Activated naive CD4-positive, alpha-beta T cell treated with anti-CD3 and anti-CD28 coated beads, Interleukin-2, amount 50 U/mL, for 24 hours (primary cell): Measurements from ENCODE around the gene CEP44.
"Not testable (repeated sequence)": the region's sequence is repeated elsewhere in the genome, so short reads cannot be mapped to it uniquely, and the experiment has no call there.

Experiments
- H3K27ac Mint-ChIP-seq: one replicate; pipeline ENCODE4 v1.8.0; 2021; ENCODE audit warnings: mild to moderate bottlenecking, mixed read lengths
- H3K27me3 Mint-ChIP-seq: one replicate; pipeline ENCODE4 v1.8.0; 2021; ENCODE audit warnings: mixed read lengths
- H3K36me3 Mint-ChIP-seq: one replicate; pipeline ENCODE4 v1.8.0; 2021; ENCODE audit warnings: mixed read lengths
- H3K4me1 Mint-ChIP-seq: one replicate; pipeline ENCODE4 v1.8.0; 2021; ENCODE audit warnings: mixed read lengths
- H3K4me3 Mint-ChIP-seq: one replicate; pipeline ENCODE4 v1.8.0; 2021; ENCODE audit warnings: mild to moderate bottlenecking, mixed read lengths
- H3K9me3 Mint-ChIP-seq: one replicate; pipeline ENCODE4 v1.8.0; 2021; ENCODE audit warnings: mixed read lengths

CEP44 gene, protein sequence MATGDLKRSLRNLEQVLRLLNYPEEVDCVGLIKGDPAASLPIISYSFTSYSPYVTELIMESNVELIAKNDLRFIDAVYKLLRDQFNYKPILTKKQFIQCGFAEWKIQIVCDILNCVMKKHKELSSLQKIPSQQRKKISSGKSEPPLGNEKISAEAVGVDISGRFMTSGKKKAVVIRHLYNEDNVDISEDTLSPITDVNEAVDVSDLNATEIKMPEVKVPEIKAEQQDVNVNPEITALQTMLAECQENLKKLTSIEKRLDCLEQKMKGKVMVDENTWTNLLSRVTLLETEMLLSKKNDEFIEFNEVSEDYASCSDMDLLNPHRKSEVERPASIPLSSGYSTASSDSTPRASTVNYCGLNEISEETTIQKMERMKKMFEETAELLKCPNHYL

DNA sequence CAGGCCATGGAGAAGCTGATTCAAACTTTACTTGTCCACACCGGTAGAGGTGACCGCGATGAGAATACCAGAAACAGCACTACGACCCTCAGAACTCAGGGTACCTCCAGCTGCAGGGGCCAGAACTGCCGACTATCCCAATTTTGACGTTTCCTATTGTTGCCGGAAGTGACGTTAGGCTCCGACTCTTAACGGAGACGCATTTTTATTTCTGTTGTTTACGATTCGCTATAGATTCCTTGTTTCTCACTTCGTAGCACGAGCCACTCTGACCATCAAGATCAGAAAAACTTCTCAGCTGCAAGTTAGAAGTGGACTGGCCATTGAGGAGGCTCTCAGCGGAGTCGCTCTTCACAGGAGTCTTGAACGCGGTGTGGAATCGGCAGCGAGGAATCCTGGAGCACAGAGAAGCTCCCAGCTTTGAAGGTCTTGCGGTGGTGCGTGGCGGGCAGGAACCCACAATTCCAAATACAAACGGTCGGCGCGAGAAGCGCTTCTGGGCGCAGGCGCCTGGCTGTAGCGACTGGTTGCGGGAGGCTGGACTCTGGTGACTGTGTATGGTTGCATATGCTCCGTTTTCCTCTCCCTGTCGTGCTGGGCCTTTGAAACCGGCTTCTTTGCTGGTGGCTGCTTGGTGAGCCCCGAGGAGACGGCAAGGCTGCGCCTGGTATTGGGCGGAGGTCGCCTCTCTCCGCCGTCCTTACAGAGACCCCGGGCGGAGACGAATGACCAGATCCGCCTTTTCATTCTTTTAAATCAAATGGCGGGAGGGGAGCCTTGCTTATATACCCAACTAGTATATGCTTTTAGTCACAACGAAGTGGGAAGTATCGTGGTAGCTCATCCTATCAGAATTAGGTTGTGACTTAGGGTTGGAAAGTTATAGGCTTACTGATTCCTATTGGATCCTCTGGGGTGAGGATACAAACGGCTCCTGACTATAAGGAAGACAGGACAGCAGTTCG, at the start of gene CEP44, which contains the start of gene FBXO8:
CEP44 (plus strand) TSS at position 405 of the 965 bp plus-strand sequence. CDS start 15,211 bp downstream, outside the sequence.
FBXO8 (minus strand) TSS at position 161 of the 965 bp plus-strand sequence. CDS start 20,575 bp downstream, outside the sequence.
- Mint-ChIP-seq H3K27ac (peak within 1 kb of the TSS; percentile 100), H3K4me3 (peak within 1 kb of the TSS; percentile 90), H3K36me3 (peaks cover 17% of the 10 kb centered on the region), H3K4me1 (peaks cover 66% of the 10 kb centered on the region), H3K27me3 (no peaks in the 10 kb centered on the region), H3K9me3 (peaks cover 4% of the 10 kb centered on the region)

DNA sequence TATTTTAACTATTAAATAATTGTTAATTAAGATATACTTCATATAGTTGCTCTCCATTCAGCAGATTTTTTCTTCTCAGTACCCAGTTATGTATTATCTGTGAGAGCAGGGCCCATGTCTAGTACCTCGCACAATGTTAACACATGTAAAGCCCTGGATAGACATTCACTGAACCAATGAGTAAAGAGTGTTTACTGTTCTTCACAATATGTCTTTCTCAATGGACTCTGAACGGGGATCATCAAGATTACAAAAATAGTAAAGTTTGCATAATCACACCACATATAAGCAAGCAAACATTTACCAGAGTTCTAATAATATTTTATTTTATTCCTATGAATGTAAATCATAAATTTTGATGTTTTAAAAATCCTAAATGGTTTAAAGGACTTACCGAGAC, 47.4 kb upstream of the CEP44 start:
- no peaks in the 10 kb centered on the region for H3K9me3 Mint-ChIP-seq
- no peaks in the 10 kb centered on the region for H3K27me3 Mint-ChIP-seq
- peaks cover 8% of the 10 kb centered on the region for H3K36me3 Mint-ChIP-seq
- H3K4me1 Mint-ChIP-seq, result no peaks in the 10 kb centered on the region
- H3K27ac Mint-ChIP-seq, result no peak overlapping the region
- H3K4me3 Mint-ChIP-seq, result no peak overlapping the region

DNA sequence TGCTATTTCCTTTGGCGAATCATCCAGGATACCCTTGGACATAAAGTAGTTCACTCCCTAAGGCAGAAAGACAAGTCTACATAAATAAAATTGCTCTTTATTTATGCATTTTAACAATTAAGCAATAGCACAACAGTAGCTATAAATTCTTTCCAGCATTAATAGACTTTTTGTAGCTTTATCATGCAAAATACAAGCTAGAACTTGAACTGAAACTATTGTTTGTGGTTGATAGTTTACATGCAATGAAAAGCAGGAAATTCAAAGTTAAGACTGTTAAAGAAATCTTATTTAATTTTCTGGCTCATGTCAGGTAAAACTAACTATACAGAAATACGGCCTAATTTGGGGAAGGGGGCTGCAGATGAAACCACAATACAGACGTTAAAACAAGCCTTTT, 42.5 kb upstream of the CEP44 start:
- H3K27me3 Mint-ChIP-seq, result no peaks in the 10 kb centered on the region
- peaks cover 3% of the 10 kb centered on the region for H3K36me3 Mint-ChIP-seq
- H3K9me3 Mint-ChIP-seq, result no peaks in the 10 kb centered on the region
- no peak overlapping the region for H3K4me3 Mint-ChIP-seq
- no peak overlapping the region for H3K27ac Mint-ChIP-seq
- no peaks in the 10 kb centered on the region for H3K4me1 Mint-ChIP-seq

DNA sequence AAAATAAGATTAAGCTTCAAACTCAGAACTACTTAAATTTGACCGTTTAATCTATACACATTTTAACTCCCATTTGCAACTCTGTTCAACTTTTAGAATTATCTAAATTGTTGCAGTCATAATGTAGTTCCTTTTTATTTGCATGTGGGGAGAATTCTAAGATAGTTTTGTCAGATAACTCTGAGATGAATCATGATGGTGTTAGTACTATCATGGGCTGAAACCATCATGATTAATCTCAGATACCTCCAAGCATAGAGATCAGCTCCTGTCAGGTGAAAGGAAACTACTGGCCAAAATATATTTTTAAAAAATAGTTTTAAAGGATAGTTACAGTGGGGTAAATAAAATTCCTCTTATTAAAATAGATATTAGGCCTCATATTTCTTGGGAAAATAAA, 39.3 kb upstream of the CEP44 start:
- Mint-ChIP-seq H3K4me1 (no peaks in the 10 kb centered on the region), H3K4me3 (no peak overlapping the region), H3K9me3 (no peaks in the 10 kb centered on the region), H3K27ac (no peak overlapping the region), H3K27me3 (no peaks in the 10 kb centered on the region), H3K36me3 (no peaks in the 10 kb centered on the region)

DNA sequence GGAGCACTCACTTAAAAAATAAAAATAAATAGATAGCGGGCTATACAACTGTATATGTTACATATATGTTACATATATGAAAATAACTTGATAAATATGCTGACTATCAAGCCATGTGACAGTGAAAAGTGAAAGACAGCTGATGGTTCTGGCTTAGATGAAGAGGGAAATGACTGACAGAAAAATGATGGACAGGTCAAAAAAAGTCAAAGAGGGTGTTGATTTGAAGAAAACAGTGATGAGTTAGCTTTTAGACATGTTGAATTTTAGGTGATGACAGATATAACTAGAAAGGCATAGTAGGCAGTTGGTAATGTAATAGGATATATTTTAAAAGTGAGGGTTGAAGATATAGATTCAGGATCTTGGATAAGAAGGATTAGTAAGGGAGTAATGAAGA, 38.0 kb upstream of the CEP44 start:
- Mint-ChIP-seq H3K4me1 (no peaks in the 10 kb centered on the region), H3K9me3 (no peaks in the 10 kb centered on the region), H3K36me3 (no peaks in the 10 kb centered on the region), H3K4me3 (no peak overlapping the region), H3K27ac (peak overlapping the region; percentile 14), H3K27me3 (no peaks in the 10 kb centered on the region)

DNA sequence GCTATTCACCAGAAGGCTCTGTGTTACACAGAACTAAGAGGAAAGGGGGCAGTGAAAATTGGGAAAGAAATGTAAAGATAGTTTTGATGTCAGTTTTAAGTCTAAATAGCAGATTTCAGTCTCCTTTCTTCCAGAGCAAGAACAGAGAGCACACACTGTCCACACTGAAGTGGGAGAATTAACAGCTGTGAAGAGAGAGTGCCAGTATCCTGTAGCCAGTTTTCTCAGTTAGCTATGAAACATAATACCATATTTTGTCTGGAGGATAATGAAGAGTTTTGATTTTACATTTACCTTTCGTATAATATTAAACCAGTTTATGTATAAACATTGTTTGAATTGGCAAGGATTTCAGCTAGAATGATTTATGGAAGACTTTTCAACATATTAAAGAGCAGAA, 35.3 kb upstream of the CEP44 start:
- Mint-ChIP-seq H3K36me3 (no peaks in the 10 kb centered on the region), H3K27me3 (no peaks in the 10 kb centered on the region), H3K4me3 (no peak overlapping the region), H3K4me1 (peaks cover 4% of the 10 kb centered on the region), H3K9me3 (no peaks in the 10 kb centered on the region), H3K27ac (no peak overlapping the region)

DNA sequence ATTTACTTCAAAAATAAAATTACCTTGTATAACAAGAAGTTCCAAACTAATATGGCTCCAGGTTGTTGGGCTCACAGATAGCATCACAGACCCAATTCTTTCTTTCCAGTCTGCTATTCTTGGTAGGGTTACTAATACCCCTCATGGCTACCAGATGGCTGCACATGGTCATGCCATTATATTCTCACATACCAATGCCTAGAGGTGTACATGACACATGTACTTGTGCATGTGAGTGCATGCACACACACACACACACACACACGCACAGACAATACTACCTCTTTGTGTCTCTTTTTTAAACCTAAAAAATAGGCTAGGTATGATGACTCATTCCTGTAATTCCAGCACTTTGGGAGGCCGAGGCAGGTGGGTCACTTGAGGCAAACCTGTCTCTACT, 31.3 kb upstream of the CEP44 start:
- H3K4me3 Mint-ChIP-seq, result no peak overlapping the region
- no peaks in the 10 kb centered on the region for H3K27me3 Mint-ChIP-seq
- peaks cover 6% of the 10 kb centered on the region for H3K36me3 Mint-ChIP-seq
- peaks cover 16% of the 10 kb centered on the region for H3K4me1 Mint-ChIP-seq
- H3K27ac Mint-ChIP-seq, result no peak overlapping the region
- H3K9me3 Mint-ChIP-seq, result no peaks in the 10 kb centered on the region

DNA sequence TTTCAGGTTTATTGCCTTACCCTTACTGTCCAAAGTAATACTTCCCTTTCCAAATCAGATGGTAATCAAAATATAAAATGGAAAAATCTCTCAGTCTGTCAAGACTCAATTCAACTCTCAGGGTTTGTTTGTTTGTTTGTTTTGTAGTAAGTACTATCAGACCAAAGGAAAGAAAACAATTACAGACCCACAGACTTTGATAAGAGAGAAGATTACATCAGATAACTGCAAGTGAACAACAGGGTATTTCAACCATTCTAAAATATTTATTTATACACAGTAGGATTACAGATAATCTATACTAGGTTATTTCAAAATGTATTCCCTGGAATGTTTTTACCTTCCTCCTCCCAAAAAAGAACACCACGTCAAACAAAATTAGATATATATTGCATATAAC, 29.1 kb upstream of the CEP44 start:
- peaks cover 8% of the 10 kb centered on the region for H3K36me3 Mint-ChIP-seq
- H3K27me3 Mint-ChIP-seq, result no peaks in the 10 kb centered on the region
- no peak overlapping the region for H3K27ac Mint-ChIP-seq
- no peaks in the 10 kb centered on the region for H3K9me3 Mint-ChIP-seq
- H3K4me1 Mint-ChIP-seq, result peaks cover 16% of the 10 kb centered on the region
- no peak overlapping the region for H3K4me3 Mint-ChIP-seq

DNA sequence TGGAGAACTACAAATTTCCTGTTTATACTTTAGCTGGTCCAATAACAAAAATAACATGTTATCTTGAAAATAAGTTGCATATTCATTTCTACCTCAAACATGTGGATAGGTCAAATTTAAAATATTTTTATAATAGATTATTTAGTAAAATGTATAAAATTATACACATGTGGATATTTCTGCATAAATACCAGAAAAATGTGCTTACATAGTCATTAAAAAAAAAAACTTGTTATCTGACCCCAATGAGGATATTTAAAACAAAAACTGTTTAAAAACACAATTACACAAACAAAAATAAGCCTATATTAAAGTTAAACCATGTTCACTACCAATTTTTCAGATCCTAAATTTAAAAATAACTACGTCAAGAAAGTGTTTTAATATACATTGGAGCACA, 28.3 kb upstream of the CEP44 start:
- Mint-ChIP-seq H3K4me3 (no peak overlapping the region), H3K27ac (no peak overlapping the region), H3K9me3 (no peaks in the 10 kb centered on the region), H3K27me3 (no peaks in the 10 kb centered on the region), H3K36me3 (peaks cover 8% of the 10 kb centered on the region), H3K4me1 (peaks cover 16% of the 10 kb centered on the region)

DNA sequence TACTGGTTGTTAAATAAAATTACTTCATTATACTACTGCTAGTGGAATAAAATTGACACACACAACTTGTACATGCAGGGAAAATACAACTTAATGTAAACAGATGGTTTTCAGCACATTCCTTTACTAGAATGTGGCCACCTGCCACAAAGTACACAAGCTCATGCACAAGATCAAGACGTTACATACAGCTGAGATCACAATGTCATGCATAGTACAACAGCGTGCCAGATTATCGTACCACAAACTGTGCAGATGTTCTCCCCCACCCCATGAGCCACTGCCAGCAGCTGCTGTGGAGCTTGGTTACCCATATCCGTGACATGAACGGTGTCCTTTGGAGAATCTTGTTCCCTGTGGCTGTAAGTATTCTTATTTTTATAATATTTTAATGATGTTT, 27.9 kb upstream of the CEP44 start:
- H3K27ac Mint-ChIP-seq, result no peak overlapping the region
- no peaks in the 10 kb centered on the region for H3K27me3 Mint-ChIP-seq
- H3K4me3 Mint-ChIP-seq, result no peak overlapping the region
- peaks cover 8% of the 10 kb centered on the region for H3K36me3 Mint-ChIP-seq
- H3K4me1 Mint-ChIP-seq, result peaks cover 16% of the 10 kb centered on the region
- H3K9me3 Mint-ChIP-seq, result no peaks in the 10 kb centered on the region

DNA sequence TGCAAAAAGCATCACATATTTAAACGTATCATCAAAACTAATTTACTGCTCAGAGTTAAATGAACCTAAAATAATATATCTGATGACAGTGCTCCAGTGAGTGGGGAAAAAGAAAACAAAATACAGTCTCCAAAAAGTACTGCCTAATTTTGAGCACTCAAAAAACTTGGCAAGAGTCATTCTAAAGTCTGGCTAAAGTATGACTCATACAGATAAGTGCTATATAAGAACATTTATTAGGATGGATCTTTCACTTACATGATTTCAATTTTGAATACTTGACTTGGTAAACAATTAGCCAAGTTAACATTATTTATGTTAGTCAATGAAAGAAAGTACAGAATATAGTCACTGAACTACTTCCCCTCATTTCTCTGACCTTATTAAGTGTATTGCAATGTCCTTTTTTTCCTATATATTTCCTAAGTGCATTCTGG, 27.4 kb upstream of the CEP44 start:
- Mint-ChIP-seq H3K27me3 (no peaks in the 10 kb centered on the region), H3K4me3 (no peak overlapping the region), H3K27ac (no peak overlapping the region), H3K36me3 (peaks cover 8% of the 10 kb centered on the region), H3K4me1 (peaks cover 16% of the 10 kb centered on the region), H3K9me3 (no peaks in the 10 kb centered on the region)

DNA sequence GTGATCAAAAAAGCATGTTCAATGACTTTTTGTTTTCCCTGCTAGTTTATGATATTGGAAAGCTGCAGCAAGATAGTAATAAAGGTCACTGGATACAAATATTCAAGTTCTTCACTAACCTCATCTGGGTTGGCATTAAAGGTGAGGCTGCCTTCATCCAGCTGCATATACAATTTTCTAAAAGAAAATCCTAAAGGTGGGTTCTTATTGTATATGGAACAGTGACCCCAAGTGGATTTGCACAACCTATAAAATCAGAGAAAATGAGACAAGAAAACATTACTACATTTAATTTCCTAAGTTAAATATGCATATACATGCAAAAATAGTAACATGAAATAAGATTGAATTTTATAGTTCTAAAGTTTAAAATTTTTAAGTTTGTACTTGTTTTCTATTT, 24.1 kb upstream of the CEP44 start:
- H3K9me3 Mint-ChIP-seq, result no peaks in the 10 kb centered on the region
- peaks cover 8% of the 10 kb centered on the region for H3K36me3 Mint-ChIP-seq

DNA sequence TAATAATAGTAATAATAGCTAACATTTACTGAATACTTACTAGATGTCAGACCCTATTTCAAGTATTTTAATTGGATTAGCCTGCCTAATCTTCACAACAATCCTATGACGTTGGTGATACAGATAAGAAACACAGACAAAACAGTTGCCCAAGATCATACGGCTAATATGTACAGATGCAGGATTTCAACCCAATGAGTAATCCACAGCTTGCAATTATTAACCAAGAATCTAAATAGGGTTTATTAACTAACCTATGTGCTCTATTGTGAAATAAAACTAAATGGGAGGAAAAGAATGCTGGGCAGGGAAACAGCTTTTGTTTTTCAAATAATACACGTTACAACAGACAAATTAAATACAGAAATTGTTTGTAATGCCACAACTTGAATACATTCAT, 23.6 kb upstream of the CEP44 start:
- Mint-ChIP-seq H3K27ac (no peak overlapping the region), H3K4me3 (no peak overlapping the region), H3K27me3 (no peaks in the 10 kb centered on the region), H3K9me3 (no peaks in the 10 kb centered on the region), H3K4me1 (peaks cover 8% of the 10 kb centered on the region), H3K36me3 (peaks cover 8% of the 10 kb centered on the region)

More for the DNA sequence above, 24.1 kb upstream of the CEP44 start:
- no peaks in the 10 kb centered on the region for H3K27me3 Mint-ChIP-seq
- peaks cover 9% of the 10 kb centered on the region for H3K4me1 Mint-ChIP-seq
- H3K4me3 Mint-ChIP-seq, result no peak overlapping the region
- H3K27ac Mint-ChIP-seq, result no peak overlapping the region

DNA sequence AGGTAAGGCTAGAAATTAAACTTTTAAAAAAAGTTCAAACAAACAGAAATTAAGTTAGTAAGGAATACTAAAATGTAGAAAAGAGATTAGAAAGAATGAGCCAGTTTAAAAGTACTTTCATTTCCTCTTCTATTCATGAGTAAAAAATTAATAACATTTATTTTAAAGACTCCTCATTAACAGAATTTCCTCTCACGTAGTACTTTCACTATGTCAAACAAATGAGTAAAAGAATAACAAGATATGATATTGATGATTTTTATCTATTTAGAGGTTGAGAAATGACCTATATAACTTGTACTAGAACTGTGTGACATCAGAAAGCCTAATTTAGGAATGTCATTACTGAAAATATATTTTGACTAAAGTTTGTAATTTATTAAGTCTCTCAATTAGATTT, 22.3 kb upstream of the CEP44 start:
- not testable (repeated sequence) for H3K27me3 Mint-ChIP-seq, H3K4me1 Mint-ChIP-seq, H3K36me3 Mint-ChIP-seq, H3K4me3 Mint-ChIP-seq, H3K27ac Mint-ChIP-seq, H3K9me3 Mint-ChIP-seq

DNA sequence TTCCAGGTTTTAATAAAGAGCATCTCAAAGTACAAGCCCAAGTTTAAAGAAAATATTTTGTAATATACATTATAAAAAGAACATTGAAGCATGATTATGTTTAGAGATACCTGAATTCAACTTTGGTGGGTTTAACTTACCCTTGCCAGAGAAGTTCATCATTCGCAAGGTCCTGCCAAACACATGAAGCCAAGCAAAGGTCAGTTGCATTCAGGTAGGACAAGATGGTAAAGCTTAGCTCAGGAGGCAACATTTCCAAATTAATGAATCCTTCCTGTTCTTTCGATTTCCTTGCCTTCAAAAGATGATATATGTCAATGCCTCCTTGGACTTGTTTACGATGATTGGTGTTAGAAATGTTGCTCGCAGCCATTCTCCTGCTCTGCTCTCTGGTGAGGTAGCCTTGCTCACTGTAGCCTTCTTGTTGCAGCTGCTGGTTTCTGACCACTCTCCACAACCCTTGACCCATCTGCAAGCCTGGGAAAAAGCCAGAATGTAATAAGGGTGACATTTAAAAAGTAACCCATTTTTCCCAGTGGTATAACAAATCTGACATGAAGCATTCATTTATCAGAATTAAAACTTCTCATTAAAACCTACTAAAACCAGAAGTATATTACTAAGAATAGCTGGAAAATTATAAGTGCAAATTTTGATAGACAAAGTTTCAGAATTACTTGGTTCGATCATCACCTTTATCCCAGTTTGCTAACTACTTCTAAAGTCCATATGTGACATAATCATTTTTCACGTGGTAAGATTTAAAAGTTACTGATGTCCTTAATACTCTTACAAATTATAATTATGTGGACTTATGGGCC, 20.9 kb upstream of the CEP44 start:
- Mint-ChIP-seq H3K27me3 (no peaks in the 10 kb centered on the region), H3K4me1 (peaks cover 12% of the 10 kb centered on the region), H3K9me3 (no peaks in the 10 kb centered on the region), H3K27ac (no peak overlapping the region), H3K36me3 (peaks cover 4% of the 10 kb centered on the region), H3K4me3 (no peak overlapping the region)
